HepG2 (cell line): ENCODE data around the gene SEPTIN2. TPM values are rescaled to one million over a fixed set of nuclear protein-coding genes. Genes with fewer than 3 reads are reported as not detected.
A peak's percentile ranks its signal among the peaks of the same experiment; 100 is the strongest.

Source experiments
- GTF3A ChIP-seq: sonication (generic); formaldehyde crosslinking; conservative IDR thresholded peaks from 2 replicates; pipeline ENCODE4 v1.4.0; 2020; ENCODE audit warnings: mild to moderate bottlenecking, missing genetic modification reagents
- KLF11 ChIP-seq: IDR thresholded peaks from 2 replicates; pipeline ENCODE4 v1.6.1; 2016; ENCODE audit warnings: missing compliant biosample characterization
- PPARG ChIP-seq: conservative IDR thresholded peaks from 2 replicates; pipeline ENCODE4 v1.6.1; 2016; ENCODE audit warnings: missing biosample characterization, missing genetic modification reagents
- PRDM4 ChIP-seq: sonication (generic); formaldehyde crosslinking; IDR thresholded peaks from 2 replicates; pipeline ENCODE4 v1.9.0; 2021; ENCODE audit warnings: missing genetic modification reagents, borderline replicate concordance
- PRMT3 ChIP-seq: sonication (generic); formaldehyde crosslinking; IDR thresholded peaks from 2 replicates; pipeline ENCODE4 v1.8.1; 2022; ENCODE audit warnings: low read depth, mild to moderate bottlenecking, moderate library complexity, missing genetic modification reagents, borderline replicate concordance
- RORA ChIP-seq: sonication (generic); formaldehyde crosslinking; IDR thresholded peaks from 2 replicates; pipeline ENCODE4 v1.5.0; 2020; ENCODE audit warnings: mild to moderate bottlenecking, missing genetic modification reagents, moderate library complexity
- SAFB2 ChIP-seq: sonication (generic); formaldehyde crosslinking; IDR thresholded peaks from 2 replicates; pipeline ENCODE4 v1.5.1; 2020; ENCODE audit warnings: missing genetic modification reagents, low read depth, mild to moderate bottlenecking, borderline replicate concordance
- SMC3 ChIP-seq: IDR thresholded peaks from 2 replicates; pipeline ENCODE4 v1.6.1; 2011; ENCODE audit warnings: low read length, improper control_type of control experiment
- SNAI1 ChIP-seq: sonication (generic); formaldehyde crosslinking; IDR thresholded peaks from 2 replicates; pipeline ENCODE4 v1.5.0; 2020; ENCODE audit warnings: mild to moderate bottlenecking, missing genetic modification reagents, borderline replicate concordance
- ZC3H13 ChIP-seq: sonication (generic); formaldehyde crosslinking; IDR thresholded peaks from 2 replicates; pipeline ENCODE4 v1.8.1; 2023; ENCODE audit warnings: mild to moderate bottlenecking, missing genetic modification reagents, moderate library complexity
- ZNF230 ChIP-seq: sonication (generic); formaldehyde crosslinking; IDR thresholded peaks from 2 replicates; pipeline ENCODE4 v1.4.0; 2020; ENCODE audit warnings: mild to moderate bottlenecking, missing genetic modification reagents
- ZNF256 ChIP-seq: sonication (generic); formaldehyde crosslinking; conservative IDR thresholded peaks from 2 replicates; pipeline ENCODE4 v1.4.0; 2020; ENCODE audit warnings: missing genetic modification reagents
- ZNF343 ChIP-seq: sonication (generic); formaldehyde crosslinking; IDR thresholded peaks from 2 replicates; pipeline ENCODE4 v1.4.0; 2020; ENCODE audit warnings: mild to moderate bottlenecking, missing genetic modification reagents
- ZNF367 ChIP-seq: sonication (generic); formaldehyde crosslinking; IDR thresholded peaks from 2 replicates; pipeline ENCODE4 v1.4.0; 2020; ENCODE audit warnings: missing genetic modification reagents, borderline replicate concordance
- ZNF441 ChIP-seq: sonication (generic); formaldehyde crosslinking; IDR thresholded peaks from 2 replicates; pipeline ENCODE4 v1.7.0; 2021; ENCODE audit warnings: missing genetic modification reagents, borderline replicate concordance
- ZNF549 ChIP-seq: sonication (generic); formaldehyde crosslinking; IDR thresholded peaks from 2 replicates; pipeline ENCODE4 v1.5.0; 2020; ENCODE audit warnings: missing genetic modification reagents
- ZNF589 ChIP-seq: sonication (generic); formaldehyde crosslinking; conservative IDR thresholded peaks from 2 replicates; pipeline ENCODE4 v1.8.0; 2022; ENCODE audit warnings: mild to moderate bottlenecking, moderate library complexity, missing genetic modification reagents
- ZNF687 ChIP-seq: sonication (generic); formaldehyde crosslinking; IDR thresholded peaks from 2 replicates; pipeline ENCODE4 v1.5.1; 2020; ENCODE audit warnings: mild to moderate bottlenecking, missing genetic modification reagents, moderate library complexity
- ZSCAN25 ChIP-seq: sonication (generic); formaldehyde crosslinking; IDR thresholded peaks from 2 replicates; pipeline ENCODE4 v1.8.0; 2022; ENCODE audit warnings: mild to moderate bottlenecking, missing genetic modification reagents
- polyA plus RNA-seq, 8 experiments: library from polyadenylated mRNA; depleted of rRNA in 3 of 8; stranded (reverse) in 7 of 8; unstranded in 1 of 8; fragments of >200 nt; fragmentation: Illumina TruSeq in 4 of 8; extraction: Trizol in 4 of 8; gene quantifications; 2 replicates each; pipeline versions ENCODE4 v1.2.1 to v1.2.3, GENCODE V29; 2011 to 2016; ENCODE audit warnings: low read depth in 4 of 8, missing spikeins in 1 of 8, mixed read lengths in 1 of 8; ENCODE audit not compliant: insufficient read depth in 1 of 8
- total RNA-seq, 5 experiments: library from RNA; depleted of rRNA; stranded (reverse); fragments of >200 nt; fragmentation: Illumina TruSeq; extraction: Trizol; gene quantifications; 2 replicates each; pipeline ENCODE4 v1.2.3, GENCODE V29; 2016; ENCODE audit warnings: low read depth in 1 of 5
- TF ChIP-seq, protein P1 (sequence below): sonication (generic); formaldehyde crosslinking; IDR thresholded peaks from 2 replicates; pipeline ENCODE4 v1.8.1; 2023; ENCODE audit warnings: mild to moderate bottlenecking, inconsistent platforms, moderate library complexity, missing genetic modification reagents, borderline replicate concordance
- TF ChIP-seq, protein P2 (sequence below): sonication (generic); formaldehyde crosslinking; IDR thresholded peaks from 2 replicates; pipeline ENCODE4 v1.4.0; 2020; ENCODE audit warnings: mild to moderate bottlenecking, missing genetic modification reagents

SEPTIN2 gene
- total and polyA plus RNA-seq, 2 of the 13 experiments (the other 11 are each of a cell fraction or from before 2014, with no cell fraction given): 493 to 733 TPM

- TF ChIP-seq ZSCAN25 (peak; percentile 73; the same call in 1 of the 2 replicates), SNAI1 (CRISPR knock-in tag) (no peak), SMC3 (0 out of 2 replicates have a peak, but pooled peaks have one; percentile 1), ZNF549 (CRISPR knock-in tag) (no peak), ZNF343 (CRISPR knock-in tag) (peak; percentile 66; the same call in 1 of the 2 replicates), PRDM4 (no peak), RORA (CRISPR knock-in tag) (no peak), ZNF256 (CRISPR knock-in tag) (no peak), PPARG (CRISPR knock-in tag) (no peak), ZNF687 (CRISPR knock-in tag) (peak; percentile 34), GTF3A (CRISPR knock-in tag) (0 out of 2 replicates have a peak, but pooled peaks have one; percentile 41), ZNF441 (CRISPR knock-in tag) (no peak), ZNF589 (CRISPR knock-in tag) (no peak), ZNF367 (CRISPR knock-in tag) (no peak), ZNF230 (CRISPR knock-in tag) (peak; percentile 75; the same call in 1 of the 2 replicates), SAFB2 (CRISPR knock-in tag) (no peak), ZC3H13 (CRISPR knock-in tag) (no peak), PRMT3 (CRISPR knock-in tag) (no peak), KLF11 (CRISPR knock-in tag) (no peak)
- TF ChIP-seq, protein P1, sequence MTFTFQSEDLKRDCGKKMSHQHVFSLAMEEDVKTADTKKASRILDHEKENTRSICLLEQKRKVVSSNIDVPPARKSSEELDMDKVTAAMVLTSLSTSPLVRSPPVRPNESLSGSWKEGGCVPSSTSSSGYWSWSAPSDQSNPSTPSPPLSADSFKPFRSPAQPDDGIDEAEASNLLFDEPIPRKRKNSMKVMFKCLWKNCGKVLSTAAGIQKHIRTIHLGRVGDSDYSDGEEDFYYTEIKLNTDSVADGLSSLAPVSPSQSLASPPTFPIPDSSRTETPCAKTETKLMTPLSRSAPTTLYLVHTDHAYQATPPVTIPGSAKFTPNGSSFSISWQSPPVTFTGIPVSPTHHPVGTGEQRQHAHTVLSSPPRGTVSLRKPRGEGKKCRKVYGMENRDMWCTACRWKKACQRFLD: no peak
- TF ChIP-seq, protein P2, sequence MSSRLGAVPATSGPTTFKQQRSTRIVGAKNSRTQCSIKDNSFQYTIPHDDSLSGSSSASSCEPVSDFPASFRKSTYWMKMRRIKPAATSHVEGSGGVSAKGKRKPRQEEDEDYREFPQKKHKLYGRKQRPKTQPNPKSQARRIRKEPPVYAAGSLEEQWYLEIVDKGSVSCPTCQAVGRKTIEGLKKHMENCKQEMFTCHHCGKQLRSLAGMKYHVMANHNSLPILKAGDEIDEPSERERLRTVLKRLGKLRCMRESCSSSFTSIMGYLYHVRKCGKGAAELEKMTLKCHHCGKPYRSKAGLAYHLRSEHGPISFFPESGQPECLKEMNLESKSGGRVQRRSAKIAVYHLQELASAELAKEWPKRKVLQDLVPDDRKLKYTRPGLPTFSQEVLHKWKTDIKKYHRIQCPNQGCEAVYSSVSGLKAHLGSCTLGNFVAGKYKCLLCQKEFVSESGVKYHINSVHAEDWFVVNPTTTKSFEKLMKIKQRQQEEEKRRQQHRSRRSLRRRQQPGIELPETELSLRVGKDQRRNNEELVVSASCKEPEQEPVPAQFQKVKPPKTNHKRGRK (CRISPR knock-in tag): no peak
Measured at GRCh38 chr2:241359481-241360045, 43.8 kb downstream of the SEPTIN2 start (continued).
